GM21619 (cell line): ENCODE data around the gene RPS14.
A peak's percentile ranks its signal among the peaks of the same experiment; 100 is the strongest.
"Not testable (repeated sequence)": the region's sequence is repeated elsewhere in the genome, so short reads cannot be mapped to it uniquely, and the experiment has no call there.

Source experiments
- ATAC-seq: cut with Tn5 transposase; IDR thresholded peaks from one replicate; pipeline ENCODE4 v1.9.1; 2021; ENCODE audit not compliant: unreplicated experiment

The RPS14 gene

GRCh38 chr5:150481708-150481965 is 32.1 kb upstream of the RPS14 start:
- no peak for ATAC-seq

GRCh38 chr5:150479416-150479815 is 29.9 kb upstream of the RPS14 start:
- no peak for ATAC-seq

GRCh38 chr5:150476568-150476967 is 27.0 kb upstream of the RPS14 start:
- not testable (repeated sequence) for ATAC-seq

- ATAC-seq, result no peak
These were observed 24.3 kb upstream of the RPS14 start for GRCh38 chr5:150473673-150474358.

GRCh38 chr5:150469718-150470469 is 20.4 kb upstream of the RPS14 start:
- ATAC-seq, result no peak

GRCh38 chr5:150468206-150468605 is 18.7 kb upstream of the RPS14 start:
- no peak for ATAC-seq

- no peak for ATAC-seq
These were observed 16.4 kb upstream of the RPS14 start for GRCh38 chr5:150465927-150466326.

- no peak for ATAC-seq
These were observed 15.0 kb upstream of the RPS14 start for GRCh38 chr5:150464554-150465012.

GRCh38 chr5:150461231-150461630 is 11.7 kb upstream of the RPS14 start:
- ATAC-seq, result peak; percentile 78

- peak; percentile 13 for ATAC-seq
These were observed 11.2 kb upstream of the RPS14 start for GRCh38 chr5:150460781-150461180.

- ATAC-seq, result peak; percentile 74
These were observed 9.4 kb upstream of the RPS14 start for GRCh38 chr5:150458802-150459557.

GRCh38 chr5:150457562-150458240 is 8.2 kb upstream of the RPS14 start:
- ATAC-seq, result no peak

GRCh38 chr5:150457121-150457520 is 7.6 kb upstream of the RPS14 start:
- ATAC-seq, result no peak

- no peak for ATAC-seq
These were observed 5.1 kb upstream of the RPS14 start for GRCh38 chr5:150454492-150455229.

- not testable (repeated sequence) for ATAC-seq
These were observed 4.5 kb upstream of the RPS14 start for GRCh38 chr5:150454027-150454426.

- ATAC-seq, result no peak
These were observed 3.4 kb upstream of the RPS14 start for GRCh38 chr5:150452914-150453313.

GRCh38 chr5:150451594-150451993 is 2.1 kb upstream of the RPS14 start:
- ATAC-seq, result no peak

GRCh38 chr5:150448952-150449516 is 505 bp downstream of the RPS14 start:
- ATAC-seq, result peak; percentile 31

- no peak for ATAC-seq
These were observed 1.2 kb downstream of the RPS14 start for GRCh38 chr5:150448334-150448733.

- ATAC-seq, result no peak
These were observed 2.4 kb downstream of the RPS14 start for GRCh38 chr5:150447188-150447587.
